Measurements from ENCODE around the gene GRID2.
"Not testable (repeated sequence)": the region's sequence is repeated elsewhere in the genome, so short reads cannot be mapped to it uniquely, and the experiment has no call there.

GRCh38 chr4:93676937-93677336 lies 1373.2 kb downstream of the GRID2 start:
- TF ChIP-seq POLR2A, CTCF (IDR thresholded peaks at IDR 0.05): not testable (repeated sequence)
